H1 (cell line): ENCODE data around the gene FBLN2. TPM values are rescaled to one million over a fixed set of nuclear protein-coding genes. Genes with fewer than 3 reads are reported as not detected.

Experiments
- CTCF ChIA-PET: fragments of 300-600 bp; sonication (Branson Sonifier 250); formaldehyde crosslinking; loops from one replicate; lab custom pipeline; 2021; ENCODE audit not compliant: partially characterized antibody; lab: Charles Lee
- POLR2A ChIA-PET: fragments of 300-600 bp; sonication (Branson Sonifier 250); formaldehyde crosslinking; loops from one replicate; lab custom pipeline; 2021; ENCODE audit warnings: inconsistent platforms; ENCODE audit not compliant: partially characterized antibody; lab: Charles Lee
- DNase-seq, 2 experiments: peaks; one replicate each; pipeline versions ENCODE4 v3.0.0 to v3.0.0-alpha.2; 2010 to 2022; ENCODE audit warnings: low spot score in 2 of 2, low read depth in 1 of 2, mixed read lengths in 1 of 2
- FAIRE-seq: peaks from 2 replicates; lab custom pipeline; 2011; peaks lifted over from hg19 to GRCh38; lab: Jason Lieb, UNC
- H2AFZ ChIP-seq: 2 replicates; pipeline ENCODE4 v1.8.1; 2012; ENCODE audit warnings: low read length, inconsistent platforms
- H2AK5ac ChIP-seq: 2 replicates; pipeline ENCODE4 v1.6.1; 2013; ENCODE audit warnings: low read depth, low read length
- H2BK120ac ChIP-seq: replicated peaks from 2 replicates; pipeline ENCODE3; 2013; ENCODE audit warnings: low read depth, low read length, inconsistent platforms
- H2BK12ac ChIP-seq: 2 replicates; pipeline ENCODE4 v1.6.1; 2013; ENCODE audit warnings: low read depth, low read length
- H2BK15ac ChIP-seq: 2 replicates; pipeline ENCODE4 v1.6.1; 2013; ENCODE audit warnings: low read length
- H2BK20ac ChIP-seq: 2 replicates; pipeline ENCODE4 v1.6.1; 2013; ENCODE audit warnings: low read length
- H2BK5ac ChIP-seq: 2 replicates; pipeline ENCODE4 v1.6.1; 2013; ENCODE audit warnings: low read depth, low read length
- H3K14ac ChIP-seq: 2 replicates; pipeline ENCODE4 v1.6.1; 2013; ENCODE audit warnings: inconsistent platforms; ENCODE audit not compliant: insufficient read length
- H3K18ac ChIP-seq: 2 replicates; pipeline ENCODE4 v1.6.1; 2013; ENCODE audit warnings: low read length; ENCODE audit errors: extremely low read depth
- H3K23ac ChIP-seq: 2 replicates; pipeline ENCODE4 v1.6.1; 2013; ENCODE audit warnings: inconsistent platforms; ENCODE audit not compliant: insufficient read length
- H3K23me2 ChIP-seq: 2 replicates; pipeline ENCODE4 v1.6.1; 2013; ENCODE audit warnings: low read depth, low read length
- H3K27ac ChIP-seq: 2 replicates; pipeline ENCODE4 v1.6.1; 2011; ENCODE audit warnings: low read depth, low read length, inconsistent platforms
- H3K27me3 ChIP-seq, 4 experiments: replicated peaks in 1 of 4; 1 replicate in 1 of 4; 2 replicates in 3 of 4; pipeline versions ENCODE4 v1.6.1 to v1.8.1; 2011 to 2013; ENCODE audit warnings: low read length in 3 of 4, mild to moderate bottlenecking in 3 of 4, inconsistent platforms in 2 of 4, mixed read lengths in 2 of 4, moderate library complexity in 1 of 4; ENCODE audit not compliant: control insufficient read depth in 3 of 4, insufficient read depth in 3 of 4; ENCODE audit errors: extremely low read depth in 1 of 4
- H3K36me3 ChIP-seq, 4 experiments: 2 replicates each; pipeline versions ENCODE4 v1.6.1 to v1.8.1; 2011 to 2013; ENCODE audit warnings: mild to moderate bottlenecking in 4 of 4, low read length in 3 of 4, moderate library complexity in 2 of 4, control low read depth in 1 of 4, inconsistent platforms in 1 of 4; ENCODE audit not compliant: insufficient read depth in 4 of 4, control insufficient read depth in 2 of 4
- H3K4ac ChIP-seq: replicated peaks from 2 replicates; pipeline ENCODE3; 2013; ENCODE audit warnings: low read length, low read depth, mixed read lengths, inconsistent platforms; ENCODE audit not compliant: insufficient read length
- H3K4me1 ChIP-seq, 4 experiments: replicated peaks in 1 of 4; 1 replicate in 1 of 4; 2 replicates in 3 of 4; pipeline versions ENCODE4 v1.6.1 to v1.8.1; 2011 to 2013; ENCODE audit warnings: low read length in 3 of 4, inconsistent platforms in 2 of 4, mixed read lengths in 1 of 4; ENCODE audit not compliant: insufficient read depth in 4 of 4, control insufficient read depth in 3 of 4
- H3K4me2 ChIP-seq, 2 experiments: 2 replicates each; pipeline versions ENCODE4 v1.6.1 to v1.8.1; 2011 to 2013; ENCODE audit warnings: low read depth in 2 of 2, low read length in 2 of 2, control low read depth in 1 of 2, inconsistent platforms in 1 of 2, mild to moderate bottlenecking in 1 of 2; ENCODE audit not compliant: insufficient read depth in 1 of 2
- H3K4me3 ChIP-seq, 4 experiments: fragments of 200-600, 300-600 bp in 1 of 4; sonication (generic), shearing (Covaris generic), sonication (Bioruptor Twin) in 1 of 4; 2 replicates each; pipeline versions ENCODE4 v1.5.1 to v1.8.1; 2011 to 2016; ENCODE audit warnings: low read length in 4 of 4, low read depth in 3 of 4, control low read depth in 2 of 4, inconsistent platforms in 2 of 4, mild to moderate bottlenecking in 2 of 4, mixed read lengths in 1 of 4, moderate library complexity in 1 of 4; ENCODE audit not compliant: insufficient read depth in 2 of 4; ENCODE audit errors: extremely low read depth in 1 of 4
- H3K56ac ChIP-seq: replicated peaks from 2 replicates; pipeline ENCODE3; 2013; ENCODE audit warnings: low read depth, mild to moderate bottlenecking, mixed read lengths, low read length, inconsistent platforms; ENCODE audit not compliant: insufficient read length
- H3K79me1 ChIP-seq: 2 replicates; pipeline ENCODE4 v1.6.1; 2013; ENCODE audit warnings: low read depth, low read length, control low read depth
- H3K79me2 ChIP-seq, 2 experiments: 2 replicates each; pipeline versions ENCODE4 v1.6.1 to v1.8.1; 2012 to 2013; ENCODE audit warnings: low read length in 2 of 2, mild to moderate bottlenecking in 2 of 2, inconsistent platforms in 1 of 2; ENCODE audit not compliant: insufficient read depth in 2 of 2, control insufficient read depth in 1 of 2
- H3K9ac ChIP-seq, 4 experiments: replicated peaks in 1 of 4; 1 replicate in 1 of 4; 2 replicates in 3 of 4; pipeline versions ENCODE4 v1.6.1 to v1.8.1; 2011 to 2013; ENCODE audit warnings: low read depth in 3 of 4, low read length in 3 of 4, control low read depth in 2 of 4, mild to moderate bottlenecking in 2 of 4, moderate library complexity in 2 of 4, inconsistent platforms in 1 of 4; ENCODE audit errors: extremely low read depth in 1 of 4
- H3K9me3 ChIP-seq, 2 experiments: 2 replicates each; pipeline versions ENCODE4 v1.6.1 to v1.8.1; 2012 to 2013; ENCODE audit warnings: mild to moderate bottlenecking in 2 of 2, moderate library complexity in 2 of 2, control low read depth in 1 of 2, inconsistent platforms in 1 of 2, low read depth in 1 of 2, low read length in 1 of 2, mixed read lengths in 1 of 2; ENCODE audit not compliant: insufficient read depth in 2 of 2
- H4K20me1 ChIP-seq, 2 experiments: replicated peaks in 1 of 2; 2 replicates each; pipeline versions ENCODE3 to v1.8.1; 2011 to 2013; ENCODE audit warnings: inconsistent platforms in 2 of 2, low read length in 2 of 2, mild to moderate bottlenecking in 1 of 2; ENCODE audit not compliant: insufficient read depth in 2 of 2, control insufficient read depth in 1 of 2
- H4K5ac ChIP-seq: 2 replicates; pipeline ENCODE4 v1.6.1; 2013; ENCODE audit warnings: low read length, low read depth, mixed read lengths, inconsistent platforms; ENCODE audit not compliant: insufficient read length
- H4K8ac ChIP-seq: 2 replicates; pipeline ENCODE4 v1.8.0; 2013; ENCODE audit warnings: mild to moderate bottlenecking, moderate library complexity, low read length, inconsistent platforms; ENCODE audit not compliant: insufficient read depth; ENCODE audit errors: extremely low read depth
- H4K91ac ChIP-seq: replicated peaks from 2 replicates; pipeline ENCODE3; 2013; ENCODE audit warnings: low read length, mixed read lengths, inconsistent platforms; ENCODE audit not compliant: insufficient read length
- BRCA1 ChIP-seq: IDR thresholded peaks from 2 replicates; pipeline ENCODE4 v1.6.1; 2012; ENCODE audit warnings: low read depth, low read length, improper control_type of control experiment
- CBX8 ChIP-seq: fragments of 300-800, 300-1000 bp; sonication (generic); IDR thresholded peaks from 2 replicates; pipeline ENCODE4 v1.7.1; 2016; ENCODE audit warnings: low read depth, low read length, borderline replicate concordance
- CHD2 ChIP-seq: IDR thresholded peaks from 2 replicates; pipeline ENCODE4 v1.6.1; 2012; ENCODE audit warnings: low read length, improper control_type of control experiment
- EP300 ChIP-seq, 2 experiments: IDR thresholded peaks; 1 replicate in 1 of 2; 2 replicates in 1 of 2; pipeline ENCODE4 v1.6.1; 2011 to 2012; ENCODE audit warnings: low read depth in 2 of 2, low read length in 2 of 2, mild to moderate bottlenecking in 2 of 2, borderline replicate concordance in 1 of 2, inconsistent platforms in 1 of 2, moderate library complexity in 1 of 2
- EZH2 ChIP-seq: fragments of 200-600 bp; sonication (generic); IDR thresholded peaks from 2 replicates; pipeline ENCODE4 v1.7.1; 2012; ENCODE audit warnings: low read depth, mild to moderate bottlenecking, moderate library complexity, low read length, inconsistent platforms; ENCODE audit not compliant: severe bottlenecking
- GABPA ChIP-seq: IDR thresholded peaks from 2 replicates; pipeline ENCODE4 v1.6.1; 2011; ENCODE audit warnings: mild to moderate bottlenecking, low read length, moderate library complexity, borderline replicate concordance; ENCODE audit not compliant: insufficient read depth
- RAD21 ChIP-seq, 2 experiments: IDR thresholded peaks in 1 of 2; conservative IDR thresholded peaks in 1 of 2; 2 replicates each; pipeline ENCODE4 v1.6.1; 2011; ENCODE audit warnings: low read depth in 2 of 2, low read length in 2 of 2, improper control_type of control experiment in 1 of 2, inconsistent platforms in 1 of 2, mild to moderate bottlenecking in 1 of 2, moderate library complexity in 1 of 2
- RXRA ChIP-seq: IDR thresholded peaks from 2 replicates; pipeline ENCODE4 v1.6.1; 2011; ENCODE audit warnings: low read depth, mild to moderate bottlenecking, low read length, moderate library complexity; ENCODE audit not compliant: insufficient read depth
- SIX5 ChIP-seq: IDR thresholded peaks from 2 replicates; pipeline ENCODE4 v1.6.1; 2011; ENCODE audit warnings: mild to moderate bottlenecking, low read depth, low read length
- SP4 ChIP-seq: IDR thresholded peaks from 2 replicates; pipeline ENCODE4 v1.6.1; 2012; ENCODE audit warnings: low read length, inconsistent platforms
- SRF ChIP-seq: IDR thresholded peaks from 2 replicates; pipeline ENCODE4 v1.6.1; 2011; ENCODE audit warnings: mild to moderate bottlenecking, low read depth, low read length, moderate library complexity
- TCF12 ChIP-seq: IDR thresholded peaks from 2 replicates; pipeline ENCODE4 v1.6.1; 2011; ENCODE audit warnings: low read depth, mild to moderate bottlenecking, low read length
- WGBS, 2 experiments: shearing (Covaris generic) in 1 of 2; methylation state at CpG; one replicate each; pipeline versions ENCODE4 v1.1.6 to v1.1.7; 2013 to 2015; ENCODE audit warnings: low lambda C conversion rate in 2 of 2, mixed read lengths in 2 of 2, inconsistent platforms in 1 of 2, low coverage in 1 of 2, missing lambda C conversion rate in 1 of 2; ENCODE audit not compliant: insufficient replicate concordance in 2 of 2, insufficient coverage in 1 of 2, insufficient read length in 1 of 2; ENCODE audit errors: extremely low coverage in 1 of 2, missing lambda C conversion rate in 1 of 2; 5-methylcytosine and 5-hydroxymethylcytosine counted together
- polyA plus RNA-seq, 7 experiments: library from polyadenylated mRNA; depleted of rRNA in 3 of 7; stranded (reverse) in 5 of 7; unstranded in 2 of 7; fragments of >200 nt in 5 of 7; fragments of 200-250 nt in 2 of 7; gene quantifications; 1 replicate in 5 of 7; 2 replicates in 1 of 7; 4 replicates in 1 of 7; pipeline versions ENCODE4 v1.2.1 to v1.2.3, GENCODE V29; 2011 to 2013; ENCODE audit warnings: missing spikeins in 2 of 7, mixed read lengths in 2 of 7
- total RNA-seq: library from RNA; stranded (reverse); fragmentation: NEBNext Ultra II Directional; extraction: Animal tissue kit (Norgen Biotek cat#: 25700); gene quantifications from 2 replicates; pipeline ENCODE4 v1.2.1, GENCODE V29; 2021
- TF ChIP-seq, protein P1 (sequence below): IDR thresholded peaks from 2 replicates; pipeline ENCODE4 v1.6.1; 2012; ENCODE audit warnings: inconsistent platforms

The FBLN2 gene
- total and polyA plus RNA-seq, 2 of the 8 experiments (the other 6 are each of a cell fraction or from before 2014, with no cell fraction given): 17.4 to 24.2 TPM

GRCh38 chr3:13652728-13653127 lies 103.8 kb downstream of the FBLN2 start:
- H3K79me2 ChIP-seq: no peaks in the 10 kb centered on the region
- no peak overlapping the region for H3K4ac ChIP-seq
- no peaks in the 10 kb centered on the region for H3K36me3 ChIP-seq
- H3K23me2 ChIP-seq: peaks cover 1% of the 10 kb centered on the region; the same call in 1 of the 2 replicates
- H3K27ac ChIP-seq: no peak overlapping the region
- no peak overlapping the region for H3K4me2 ChIP-seq
- ChIA-PET CTCF (interaction anchor here (0.6 to 34.9 kb wide), 15 partner anchors 9 to 353 kb away, joined by 3 to 772 read pairs (median 4); partner anchors contain the start of gene WNT7A), POLR2A (interaction anchor here (1.2 to 1.6 kb wide), 2 partner anchors 135 to 146 kb away, joined by 3 read pairs; no protein-coding TSS in a partner anchor)
- H4K8ac ChIP-seq: no peak overlapping the region
- no peak overlapping the region for H4K5ac ChIP-seq
- peaks cover 1 to 36% (median 30%) of the 10 kb centered on the region in 4 experiments for H3K27me3 ChIP-seq
- H3K79me1 ChIP-seq: no peaks in the 10 kb centered on the region
- H4K20me1 ChIP-seq: no peaks in the 10 kb centered on the region
- no peak overlapping the region for H2BK12ac ChIP-seq
- WGBS, 2 experiments: 93% methylated on average over 3 of the region's 4 CpGs; no CpG with 5 or more reads in 1 of the 2 experiments
- H2BK120ac ChIP-seq: no peak overlapping the region
- H3K9me3 ChIP-seq: no peaks in the 10 kb centered on the region
- no peak overlapping the region for H2BK15ac ChIP-seq
- no peak overlapping the region for H4K91ac ChIP-seq
- no peak overlapping the region for H2BK20ac ChIP-seq
- no peak overlapping the region for H2AK5ac ChIP-seq
- no peak overlapping the region for H2AFZ ChIP-seq
- H3K14ac ChIP-seq: no peak overlapping the region
- H3K4me3 ChIP-seq: no peak overlapping the region
- DNase-seq: no peak
- no peak overlapping the region for H3K18ac ChIP-seq
- peaks cover 0 to 17% (median 9%) of the 10 kb centered on the region in 4 experiments; a peak in 5 of 7 replicates for H3K4me1 ChIP-seq
- no peak overlapping the region for H3K56ac ChIP-seq
- no peak for FAIRE-seq
- H3K9ac ChIP-seq: no peak overlapping the region
- H3K23ac ChIP-seq: no peak overlapping the region
- H2BK5ac ChIP-seq: no peak overlapping the region
- no peak for TF ChIP-seq RXRA
- TF ChIP-seq CHD2: no peak
- no peak for TF ChIP-seq SIX5
- no peak for TF ChIP-seq CBX8
- TF ChIP-seq TCF12: no peak
- no peak for TF ChIP-seq SP4
- TF ChIP-seq EP300 (IDR thresholded peaks at IDR 0.05; ENCODE audit: borderline replicate concordance in 1 of 2, low read depth in 2 of 2, low read length in 2 of 2): no peak
- TF ChIP-seq EZH2: no peak
- no peak for TF ChIP-seq GABPA
- TF ChIP-seq RAD21 (IDR thresholded peaks at IDR 0.05 in 1 of 2, conservative IDR thresholded peaks at IDR 0.05 in 1 of 2; ENCODE audit: low read depth in 2 of 2, low read length in 2 of 2): no peak
- TF ChIP-seq, protein P1, sequence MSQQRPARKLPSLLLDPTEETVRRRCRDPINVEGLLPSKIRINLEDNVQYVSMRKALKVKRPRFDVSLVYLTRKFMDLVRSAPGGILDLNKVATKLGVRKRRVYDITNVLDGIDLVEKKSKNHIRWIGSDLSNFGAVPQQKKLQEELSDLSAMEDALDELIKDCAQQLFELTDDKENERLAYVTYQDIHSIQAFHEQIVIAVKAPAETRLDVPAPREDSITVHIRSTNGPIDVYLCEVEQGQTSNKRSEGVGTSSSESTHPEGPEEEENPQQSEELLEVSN: no peak
- TF ChIP-seq BRCA1: no peak
- no peak for TF ChIP-seq SRF
